22Rv1 (cell line): ENCODE results near the gene AATK.

Source experiments
- CTCF ChIP-seq: fragments of 450-650 bp; IDR thresholded peaks from 2 replicates; pipeline ENCODE4 v1.5.1; 2017; ENCODE audit warnings: mild to moderate bottlenecking
- ZFX ChIP-seq: fragments of 450-650 bp; IDR thresholded peaks from 2 replicates; pipeline ENCODE4 v1.6.1; 2017; ENCODE audit warnings: antibody characterized with exemption, borderline replicate concordance

GRCh38 chr17:81076141-81076679 lies 89.8 kb downstream of the AATK start:
- TF ChIP-seq CTCF (no peak), ZFX (no peak)
